RWPE1 (cell line): Measurements from ENCODE around the gene PDCD1LG2.

Experiments
- CTCF ChIA-PET: fragments of 350-600 bp; sonication (Branson Sonifier 250); formaldehyde crosslinking; extraction: SDS; loops from one replicate; lab custom pipeline; 2021; lab: Yijun Ruan, JAX
- POLR2A ChIA-PET: fragments of 400-600 bp; formaldehyde crosslinking; extraction: SDS; loops from one replicate; lab custom pipeline; 2020; ENCODE audit warnings: antibody characterized with exemption; ENCODE audit not compliant: low non-redundant PET; lab: Yijun Ruan, JAX
- DNase-seq: peaks from one replicate; pipeline ENCODE4 v3.0.0; 2012; ENCODE audit warnings: low spot score
- H3K27ac ChIP-seq: fragments of 450-650 bp; 2 replicates; pipeline ENCODE4 v1.5.1; 2017
- CTCF ChIP-seq: fragments of 450-650 bp; conservative IDR thresholded peaks from 2 replicates; pipeline ENCODE4 v1.5.1; 2017; ENCODE audit warnings: low read depth, mild to moderate bottlenecking

The PDCD1LG2 gene

DNA sequence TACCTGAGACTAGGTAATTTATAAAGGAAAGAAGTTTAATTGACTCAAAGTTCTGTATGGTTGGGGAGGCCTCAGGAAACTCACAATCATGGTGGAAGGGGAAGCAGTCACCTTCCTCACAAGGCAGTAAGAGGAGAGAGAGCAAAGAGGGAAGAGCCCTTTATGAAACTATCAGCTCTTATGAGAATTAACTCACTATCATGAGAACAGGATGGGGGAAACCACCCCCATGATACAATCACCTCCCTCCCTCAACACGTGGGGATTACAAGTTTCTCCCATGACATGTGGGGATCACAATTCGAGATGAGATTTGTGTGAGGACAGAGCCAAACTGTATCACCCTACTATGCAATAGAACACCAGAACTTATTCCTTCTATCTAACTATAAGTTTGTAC, 32.1 kb upstream of the PDCD1LG2 start:
- no peak overlapping the region for H3K27ac ChIP-seq
- TF ChIP-seq CTCF: no peak
- ChIA-PET CTCF (no interaction called here), POLR2A (no interaction called here)
- no peak for DNase-seq

GRCh38 chr9:5479994-5480694, 30.2 kb upstream of the PDCD1LG2 start:
- no peak overlapping the region for H3K27ac ChIP-seq
- TF ChIP-seq CTCF: no peak
- ChIA-PET CTCF (no interaction called here), POLR2A (no interaction called here)
- DNase-seq: no peak

DNA sequence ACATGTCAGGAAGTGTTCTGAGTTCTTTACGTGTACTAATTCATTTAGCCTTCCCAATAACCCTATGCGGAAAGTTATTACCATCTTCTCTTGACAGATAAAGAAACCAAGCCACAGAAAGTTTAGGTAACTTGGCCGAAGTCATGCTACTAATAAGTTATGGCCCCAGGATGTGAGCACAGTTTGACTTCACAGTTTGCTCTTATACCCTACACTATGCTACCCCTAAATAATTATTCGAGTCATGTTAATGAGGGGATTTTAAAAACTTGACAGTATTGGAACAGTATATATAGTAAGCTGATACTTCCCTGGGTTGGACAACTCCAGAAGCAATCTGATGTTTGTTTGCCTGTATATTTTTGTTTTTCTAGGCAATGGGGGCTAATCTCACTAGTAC, 29.4 kb upstream of the PDCD1LG2 start:
- CTCF ChIA-PET: no interaction called here
- DNase-seq: no peak
- TF ChIP-seq CTCF: no peak
- POLR2A ChIA-PET: no interaction called here
- no peak overlapping the region for H3K27ac ChIP-seq

- H3K27ac ChIP-seq: no peak overlapping the region
- ChIA-PET CTCF (interaction anchor here (0.6 kb wide), 1 partner anchor 1083 kb away, joined by 3 read pairs; no protein-coding TSS in a partner anchor), POLR2A (no interaction called here)
- no peak for TF ChIP-seq CTCF
- DNase-seq: no peak
Measured at GRCh38 chr9:5481322-5482040, 28.9 kb upstream of the PDCD1LG2 start.

- H3K27ac ChIP-seq: no peak overlapping the region
- CTCF ChIA-PET: interaction anchor here (0.6 kb wide), 1 partner anchor 1083 kb away, joined by 3 read pairs; no protein-coding TSS in a partner anchor
- POLR2A ChIA-PET: no interaction called here
- TF ChIP-seq CTCF: no peak
- no peak for DNase-seq
Measured at GRCh38 chr9:5482194-5482593, 28.1 kb upstream of the PDCD1LG2 start.

DNA sequence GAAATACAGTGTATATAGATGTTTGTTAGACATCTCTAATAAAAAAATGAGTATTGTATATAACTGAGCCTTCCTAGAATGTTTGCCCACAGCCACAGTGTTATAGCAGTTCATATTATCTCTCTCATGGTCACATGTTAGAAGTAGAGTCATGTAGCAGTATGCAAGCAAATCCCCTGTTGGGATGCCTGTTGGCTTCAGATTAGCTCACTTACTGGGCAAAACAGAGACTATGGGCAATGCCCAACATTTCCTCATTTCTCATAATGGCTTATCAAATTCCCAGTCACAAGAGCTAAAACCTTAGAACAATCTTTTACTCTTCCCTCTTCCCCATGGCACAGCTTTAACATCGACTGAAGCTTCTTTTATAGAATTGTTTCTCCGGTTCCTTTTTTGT, 27.0 kb upstream of the PDCD1LG2 start:
- no peak for DNase-seq
- CTCF ChIA-PET: no interaction called here
- H3K27ac ChIP-seq: no peak overlapping the region
- POLR2A ChIA-PET: no interaction called here
- TF ChIP-seq CTCF: no peak
